Tibial artery (tissue), 4 donors: ENCODE data around the gene FOXN1.

Source experiments
- DNase-seq, 2 donors: peaks; one replicate each; pipeline ENCODE4 v3.0.0-alpha.2; 2019
- H3K27ac ChIP-seq, 2 donors: fragments of 200-600 bp; sonication (generic) in 1 of 2; 1 replicate in 1 of 2; 2 replicates in 1 of 2; pipeline ENCODE4 v1.5.1; 2018 to 2019; ENCODE audit warnings: mild to moderate bottlenecking in 1 of 2
- H3K27me3 ChIP-seq, 2 donors: fragments of 200-600 bp; sonication (generic) in 1 of 2; one replicate each; pipeline versions ENCODE4 v1.5.1 to v1.6.0; 2016 to 2019
- H3K36me3 ChIP-seq, 3 donors: fragments of 200-600 bp; sonication (generic) in 2 of 3; one replicate each; pipeline ENCODE4 v1.5.1; 2016 to 2019; ENCODE audit warnings: mild to moderate bottlenecking in 2 of 3
- H3K4me1 ChIP-seq, 4 donors: fragments of 200-600 bp; sonication (generic) in 2 of 4; 1 replicate in 3 of 4; 2 replicates in 1 of 4; pipeline ENCODE4 v1.5.1; 2016 to 2019
- H3K4me3 ChIP-seq, 2 donors: fragments of 200-600 bp; sonication (generic) in 1 of 2; 1 replicate in 1 of 2; 2 replicates in 1 of 2; pipeline ENCODE4 v1.5.1; 2018 to 2019; ENCODE audit warnings: mild to moderate bottlenecking in 2 of 2
- H3K9me3 ChIP-seq, 3 donors: fragments of 200-600 bp; sonication (generic) in 1 of 3; one replicate each; pipeline ENCODE4 v1.5.1; 2016 to 2019
- intact Hi-C: fragments of 100-400 bp; cut with DNase I; formaldehyde crosslinking; loops from one replicate; pipeline ENCODE4 v1.15.0; 2023; ENCODE audit warnings: low total_unique reads
- TF ChIP-seq, protein P1 (sequence below), 2 experiments: fragments of 200-600 bp in 1 of 2; fragments of 450-650 bp in 1 of 2; IDR thresholded peaks; one replicate each; pipeline ENCODE4 v1.5.1; 2017 to 2019; ENCODE audit warnings: antibody characterized with exemption in 2 of 2, mild to moderate bottlenecking in 1 of 2, moderate library complexity in 1 of 2

The FOXN1 gene

GRCh38 chr17:28494445-28495188 is 11.5 kb upstream of the FOXN1 start:
- H3K27me3 ChIP-seq: peaks cover 0 to 62% of the 10 kb centered on the region in 2 donors
- no peaks in the 10 kb centered on the region for H3K36me3 ChIP-seq
- DNase-seq: peak; percentile 46 to 78
- intact Hi-C loops: loop anchor here (5.0 kb wide), 1 partner anchor 118 kb away; the partner anchor contains the start of gene RSKR
- H3K4me1 ChIP-seq: peaks cover 0 to 12% (median 0%) of the 10 kb centered on the region in 4 donors
- no peaks in the 10 kb centered on the region for H3K9me3 ChIP-seq
- H3K4me3 ChIP-seq: no peak overlapping the region
- TF ChIP-seq, protein P1, sequence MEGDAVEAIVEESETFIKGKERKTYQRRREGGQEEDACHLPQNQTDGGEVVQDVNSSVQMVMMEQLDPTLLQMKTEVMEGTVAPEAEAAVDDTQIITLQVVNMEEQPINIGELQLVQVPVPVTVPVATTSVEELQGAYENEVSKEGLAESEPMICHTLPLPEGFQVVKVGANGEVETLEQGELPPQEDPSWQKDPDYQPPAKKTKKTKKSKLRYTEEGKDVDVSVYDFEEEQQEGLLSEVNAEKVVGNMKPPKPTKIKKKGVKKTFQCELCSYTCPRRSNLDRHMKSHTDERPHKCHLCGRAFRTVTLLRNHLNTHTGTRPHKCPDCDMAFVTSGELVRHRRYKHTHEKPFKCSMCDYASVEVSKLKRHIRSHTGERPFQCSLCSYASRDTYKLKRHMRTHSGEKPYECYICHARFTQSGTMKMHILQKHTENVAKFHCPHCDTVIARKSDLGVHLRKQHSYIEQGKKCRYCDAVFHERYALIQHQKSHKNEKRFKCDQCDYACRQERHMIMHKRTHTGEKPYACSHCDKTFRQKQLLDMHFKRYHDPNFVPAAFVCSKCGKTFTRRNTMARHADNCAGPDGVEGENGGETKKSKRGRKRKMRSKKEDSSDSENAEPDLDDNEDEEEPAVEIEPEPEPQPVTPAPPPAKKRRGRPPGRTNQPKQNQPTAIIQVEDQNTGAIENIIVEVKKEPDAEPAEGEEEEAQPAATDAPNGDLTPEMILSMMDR (IDR thresholded peaks at IDR 0.05): peak; percentile 74 to 79
- no peak overlapping the region for H3K27ac ChIP-seq

DNA sequence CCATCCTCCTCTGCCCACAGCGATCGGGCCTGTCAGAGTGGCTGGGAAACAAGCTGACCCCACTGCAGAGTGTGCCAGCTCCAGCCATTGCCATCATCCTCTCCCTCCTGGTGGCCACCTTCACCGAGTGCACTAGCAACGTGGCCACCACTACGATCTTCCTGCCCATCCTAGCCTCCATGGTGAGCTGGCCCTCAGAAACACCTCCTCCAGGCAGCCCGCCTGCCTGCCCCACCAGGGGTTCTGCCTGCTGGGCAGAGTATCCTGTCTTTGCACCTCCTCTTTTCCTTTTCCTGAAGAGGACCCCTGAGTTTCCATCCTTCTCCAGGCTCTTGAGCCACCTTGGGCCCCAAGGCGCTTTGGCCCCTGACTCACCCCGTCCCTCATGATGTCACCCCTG is 10.5 kb upstream of the FOXN1 start:
- no peak for DNase-seq
- TF ChIP-seq, protein P1 (IDR thresholded peaks at IDR 0.05): no peak
- Histone ChIP-seq H3K36me3 (no peaks in the 10 kb centered on the region), H3K4me1 (peaks cover 0 to 12% (median 0%) of the 10 kb centered on the region in 4 donors), H3K4me3 (no peak overlapping the region), H3K27me3 (peaks cover 0 to 62% of the 10 kb centered on the region in 2 donors), H3K9me3 (no peaks in the 10 kb centered on the region), H3K27ac (no peak overlapping the region)
- intact Hi-C loops: loop anchor here (5.0 kb wide), 1 partner anchor 117 kb away; the partner anchor contains the start of gene RSKR

DNA sequence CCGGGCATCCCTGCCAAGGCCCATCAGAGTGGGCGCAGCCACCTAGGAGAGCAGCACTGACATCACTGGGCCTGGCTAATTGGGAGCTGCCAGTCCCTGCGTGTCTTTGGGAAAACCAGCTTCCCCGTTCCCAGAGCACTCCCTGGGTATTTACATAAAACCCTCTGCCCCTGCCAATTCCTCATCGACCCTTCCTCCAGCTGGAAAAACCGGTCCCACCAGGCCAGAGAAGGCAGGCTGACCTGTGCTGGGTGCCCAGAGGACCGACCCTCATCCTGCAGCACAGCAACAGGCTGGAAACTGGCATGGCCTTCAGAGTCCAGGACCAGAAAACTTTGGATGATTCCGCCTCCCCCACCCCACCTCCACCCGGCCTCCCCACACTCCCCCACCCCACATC is 8.2 kb upstream of the FOXN1 start:
- no peak for DNase-seq
- Histone ChIP-seq H3K36me3 (no peaks in the 10 kb centered on the region), H3K27ac (no peak overlapping the region), H3K4me3 (no peak overlapping the region), H3K4me1 (peaks cover 0 to 12% (median 0%) of the 10 kb centered on the region in 4 donors), H3K9me3 (no peaks in the 10 kb centered on the region), H3K27me3 (peaks cover 0 to 62% of the 10 kb centered on the region in 2 donors)
- TF ChIP-seq, protein P1 (IDR thresholded peaks at IDR 0.05): no peak
- intact Hi-C loops: loop anchor here (5.0 kb wide), 1 partner anchor 114 kb away; the partner anchor contains the start of gene RSKR

GRCh38 chr17:28498652-28499363 is 7.3 kb upstream of the FOXN1 start:
- H3K27me3 ChIP-seq: peaks cover 0 to 54% of the 10 kb centered on the region in 2 donors
- intact Hi-C loops: loop anchor here (5.0 kb wide), 1 partner anchor 113 kb away; the partner anchor contains the start of gene RSKR
- H3K27ac ChIP-seq: no peak overlapping the region
- H3K9me3 ChIP-seq: no peaks in the 10 kb centered on the region
- TF ChIP-seq, protein P1 (IDR thresholded peaks at IDR 0.05): no peak
- peaks cover 0 to 12% (median 0%) of the 10 kb centered on the region in 4 donors for H3K4me1 ChIP-seq
- H3K4me3 ChIP-seq: no peak overlapping the region
- H3K36me3 ChIP-seq: no peaks in the 10 kb centered on the region
- no peak for DNase-seq

DNA sequence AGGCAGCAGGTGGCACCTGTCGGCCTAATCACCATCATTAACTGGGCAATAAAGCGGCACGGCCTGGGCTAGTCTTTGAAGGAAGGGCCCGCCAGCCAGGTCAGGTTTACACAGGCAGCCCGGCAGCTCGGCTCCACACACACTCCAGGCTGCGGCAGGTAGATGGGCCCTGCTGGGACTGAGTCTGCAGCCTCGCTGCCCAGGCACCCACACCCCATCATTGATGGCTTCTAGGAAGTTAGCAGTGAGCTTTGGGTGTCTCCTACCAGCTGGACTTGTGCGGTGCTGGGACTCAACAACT is 6.8 kb upstream of the FOXN1 start:
- intact Hi-C loops: loop anchor here (5.0 kb wide), 1 partner anchor 113 kb away; the partner anchor contains the start of gene RSKR
- no peak overlapping the region for H3K27ac ChIP-seq
- H3K4me1 ChIP-seq: peaks cover 0 to 12% (median 0%) of the 10 kb centered on the region in 4 donors
- H3K27me3 ChIP-seq: peaks cover 0 to 50% of the 10 kb centered on the region in 2 donors
- TF ChIP-seq, protein P1 (IDR thresholded peaks at IDR 0.05): no peak
- H3K4me3 ChIP-seq: no peak overlapping the region
- H3K9me3 ChIP-seq: no peaks in the 10 kb centered on the region
- H3K36me3 ChIP-seq: no peaks in the 10 kb centered on the region
- DNase-seq: no peak
